OCI-LY1 (cell line): ENCODE measurements around the gene CGB3.

Experiments
- H2AFZ ChIP-seq: fragments of 200-600 bp; sonication (generic), shearing (Covaris generic); 2 replicates; pipeline ENCODE4 v1.6.0; 2014; ENCODE audit warnings: antibody characterized with exemption, mild to moderate bottlenecking, low read length
- H3F3A ChIP-seq: fragments of 200-600 bp; sonication (generic), shearing (Covaris generic); 2 replicates; pipeline ENCODE4 v1.6.0; 2014; ENCODE audit warnings: mild to moderate bottlenecking, antibody characterized with exemption, low read length, moderate library complexity; ENCODE audit not compliant: insufficient read depth
- H3K27ac ChIP-seq: fragments of 200-600 bp; sonication (generic); 2 replicates; pipeline ENCODE4 v1.5.1; 2014; ENCODE audit warnings: low read length, mixed run types, mild to moderate bottlenecking, low read depth; ENCODE audit not compliant: poor library complexity, severe bottlenecking
- H3K27me3 ChIP-seq: fragments of 200-600 bp; sonication (generic); 2 replicates; pipeline ENCODE4 v1.6.0; 2014; ENCODE audit warnings: antibody characterized with exemption, mild to moderate bottlenecking, low read length, moderate library complexity; ENCODE audit not compliant: insufficient read depth
- H3K36me3 ChIP-seq: fragments of 200-600 bp; sonication (generic); 2 replicates; pipeline ENCODE4 v1.6.1; 2014; ENCODE audit warnings: mild to moderate bottlenecking, antibody characterized with exemption, low read length, moderate library complexity, mixed read lengths; ENCODE audit not compliant: insufficient read depth
- H3K4me1 ChIP-seq: fragments of 200-600 bp; sonication (generic); 2 replicates; pipeline ENCODE4 v1.5.1; 2014; ENCODE audit warnings: mild to moderate bottlenecking, low read length, moderate library complexity; ENCODE audit not compliant: insufficient read depth, severe bottlenecking
- H3K4me2 ChIP-seq: fragments of 200-600 bp; sonication (generic), shearing (Covaris generic); 2 replicates; pipeline ENCODE4 v1.6.1; 2014; ENCODE audit warnings: low read length
- H3K4me3 ChIP-seq: fragments of 200-600 bp; sonication (generic); 2 replicates; pipeline ENCODE4 v1.5.1; 2014; ENCODE audit warnings: low read length, low read depth, mild to moderate bottlenecking, mixed read lengths; ENCODE audit not compliant: poor library complexity, severe bottlenecking
- H3K79me2 ChIP-seq: fragments of 200-600 bp; shearing (Covaris generic); 2 replicates; pipeline ENCODE4 v1.6.1; 2016; ENCODE audit warnings: mixed run types, low read length, mixed read lengths; ENCODE audit not compliant: insufficient read depth
- H3K9ac ChIP-seq: fragments of 200-600 bp; sonication (generic), shearing (Covaris generic); 2 replicates; pipeline ENCODE4 v1.6.1; 2014; ENCODE audit warnings: mild to moderate bottlenecking, low read length, mixed read lengths
- H3K9me2 ChIP-seq: fragments of 200-600 bp; sonication (generic), shearing (Covaris generic); 2 replicates; pipeline ENCODE4 v1.6.1; 2014; ENCODE audit warnings: low read depth, mild to moderate bottlenecking, low read length, mixed read lengths
- H3K9me3 ChIP-seq: fragments of 200-600 bp; shearing (Covaris generic); 2 replicates; pipeline ENCODE4 v1.6.1; 2014; ENCODE audit warnings: low read length, mixed read lengths
- H4K20me1 ChIP-seq: fragments of 200-600 bp; sonication (generic), shearing (Covaris generic); 2 replicates; pipeline ENCODE4 v1.6.0; 2016; ENCODE audit warnings: mild to moderate bottlenecking, low read length; ENCODE audit not compliant: insufficient read depth
- EZH2 ChIP-seq: fragments of 200-600 bp; sonication (generic), shearing (Covaris generic); IDR thresholded peaks from 2 replicates; pipeline ENCODE4 v1.8.0; 2017; ENCODE audit warnings: borderline replicate concordance, mixed run types, mild to moderate bottlenecking, antibody characterized with exemption, low read length, moderate library complexity, mixed read lengths
- TF ChIP-seq, protein P1 (sequence below): fragments of 200-600 bp; sonication (generic), shearing (Covaris generic); IDR thresholded peaks from 2 replicates; pipeline ENCODE4 v1.5.1; 2017; ENCODE audit warnings: mild to moderate bottlenecking, antibody characterized with exemption, low read length, moderate library complexity, mixed read lengths

CGB3 gene

DNA sequence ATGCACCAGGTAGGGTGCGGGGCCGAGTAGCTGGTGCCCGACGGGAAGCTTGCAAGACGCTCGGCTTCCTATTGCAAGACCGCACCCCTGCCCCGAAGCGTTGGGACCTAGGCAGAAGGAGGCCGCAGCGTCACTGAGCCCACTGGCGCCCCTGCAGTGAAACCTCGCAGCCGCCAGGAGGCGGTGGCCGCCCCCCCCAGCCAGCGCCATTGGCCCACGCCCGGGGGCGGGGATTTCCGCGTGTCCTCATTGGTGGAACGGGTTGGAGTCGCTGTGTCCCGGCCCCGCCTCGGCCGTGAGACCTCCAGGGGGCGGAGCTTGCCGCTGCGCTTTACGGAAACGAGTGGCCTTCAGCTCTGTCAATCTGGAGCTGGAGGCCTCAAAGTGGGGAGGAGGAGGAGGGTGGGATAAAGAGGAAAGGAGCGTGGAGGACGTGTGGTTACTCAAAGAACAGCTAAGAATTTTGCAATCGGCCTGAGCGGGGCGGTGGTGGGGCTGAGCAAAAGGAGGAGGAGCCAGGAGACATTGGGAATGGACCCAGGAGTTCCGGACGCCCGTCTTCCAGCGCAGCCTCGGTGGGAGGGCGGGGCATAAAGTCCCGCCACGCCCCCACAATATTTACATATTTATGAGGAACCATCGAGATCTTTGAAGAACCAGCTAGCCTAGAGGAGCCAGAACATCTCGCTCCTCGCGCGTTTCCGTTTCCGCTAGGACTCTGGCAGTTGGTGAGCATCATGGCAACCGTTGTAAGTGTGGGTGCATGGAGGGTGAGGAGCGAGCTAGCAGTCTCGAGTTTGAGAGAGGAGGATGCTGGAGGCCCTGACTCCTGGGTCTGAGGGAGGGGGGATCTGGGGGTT is 30.7 kb downstream of the CGB3 start, which contains the start of the genes GYS1 and RUVBL2:
GYS1 (minus strand) TSS at position 135 of the 860 bp plus-strand sequence. CDS start 197 bp downstream, outside the sequence.
RUVBL2 (plus strand) TSS at position 713 of the 860 bp plus-strand sequence; CDS start at position 738, 25 bp downstream.
- H3K9me2 ChIP-seq = no peaks in the 10 kb centered on the region
- no peaks in the 10 kb centered on the region for H3F3A ChIP-seq
- H3K4me3 ChIP-seq = peak within 1 kb of the TSS; percentile 99
- no peaks in the 10 kb centered on the region for H3K27me3 ChIP-seq
- H3K36me3 ChIP-seq = peaks cover 5% of the 10 kb centered on the region; the same call in 1 of the 2 replicates
- peak within 1 kb of the TSS; percentile 98 for H3K9ac ChIP-seq
- peaks cover 23% of the 10 kb centered on the region for H3K4me1 ChIP-seq
- no peaks in the 10 kb centered on the region for H3K9me3 ChIP-seq
- H2AFZ ChIP-seq = no peak within 1 kb of the TSS
- TF ChIP-seq, protein P1, sequence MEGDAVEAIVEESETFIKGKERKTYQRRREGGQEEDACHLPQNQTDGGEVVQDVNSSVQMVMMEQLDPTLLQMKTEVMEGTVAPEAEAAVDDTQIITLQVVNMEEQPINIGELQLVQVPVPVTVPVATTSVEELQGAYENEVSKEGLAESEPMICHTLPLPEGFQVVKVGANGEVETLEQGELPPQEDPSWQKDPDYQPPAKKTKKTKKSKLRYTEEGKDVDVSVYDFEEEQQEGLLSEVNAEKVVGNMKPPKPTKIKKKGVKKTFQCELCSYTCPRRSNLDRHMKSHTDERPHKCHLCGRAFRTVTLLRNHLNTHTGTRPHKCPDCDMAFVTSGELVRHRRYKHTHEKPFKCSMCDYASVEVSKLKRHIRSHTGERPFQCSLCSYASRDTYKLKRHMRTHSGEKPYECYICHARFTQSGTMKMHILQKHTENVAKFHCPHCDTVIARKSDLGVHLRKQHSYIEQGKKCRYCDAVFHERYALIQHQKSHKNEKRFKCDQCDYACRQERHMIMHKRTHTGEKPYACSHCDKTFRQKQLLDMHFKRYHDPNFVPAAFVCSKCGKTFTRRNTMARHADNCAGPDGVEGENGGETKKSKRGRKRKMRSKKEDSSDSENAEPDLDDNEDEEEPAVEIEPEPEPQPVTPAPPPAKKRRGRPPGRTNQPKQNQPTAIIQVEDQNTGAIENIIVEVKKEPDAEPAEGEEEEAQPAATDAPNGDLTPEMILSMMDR = peak; percentile 82
- TF ChIP-seq EZH2 = no peak
- H3K27ac ChIP-seq = peak within 1 kb of the TSS; percentile 87
- H4K20me1 ChIP-seq = no peaks in the 10 kb centered on the region
- H3K4me2 ChIP-seq = peak within 1 kb of the TSS; percentile 100
- H3K79me2 ChIP-seq = peaks cover 27% of the 10 kb centered on the region

DNA sequence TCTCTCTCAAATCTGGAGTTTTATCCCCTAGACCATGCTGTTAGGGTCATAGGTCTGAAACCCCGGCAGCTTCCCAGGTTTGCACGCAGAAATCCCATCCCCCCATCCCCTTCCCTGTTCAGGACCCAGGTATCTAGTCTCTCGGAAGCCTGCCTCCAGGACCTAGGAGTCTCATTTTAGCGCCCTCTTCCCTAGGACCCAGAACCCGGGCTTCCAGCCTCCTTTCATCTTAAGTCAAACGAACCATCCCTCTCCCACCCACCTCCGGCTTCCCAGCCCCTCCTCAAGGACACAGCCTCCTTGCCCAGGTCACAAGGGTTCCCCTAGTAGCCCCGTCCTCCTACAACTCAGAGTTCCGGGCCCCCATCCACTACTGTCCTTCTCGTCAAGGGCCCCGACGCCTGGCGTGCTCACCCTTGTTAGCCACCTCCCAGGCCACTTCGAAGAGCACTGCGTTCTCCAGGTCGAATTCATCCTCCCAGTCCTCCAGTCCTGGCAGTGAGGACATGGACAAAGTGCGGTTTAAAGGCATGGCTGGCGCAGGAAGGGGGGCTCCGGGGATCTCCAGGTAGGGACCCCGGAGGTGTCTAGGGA is 31.5 kb downstream of the CGB3 start:
- no peak overlapping the region for H2AFZ ChIP-seq
- no peaks in the 10 kb centered on the region for H3F3A ChIP-seq
- H3K36me3 ChIP-seq = peaks cover 11% of the 10 kb centered on the region; the same call in 1 of the 2 replicates
- peak overlapping the region; percentile 37 for H3K27ac ChIP-seq
- H3K9me3 ChIP-seq = no peaks in the 10 kb centered on the region
- H3K4me3 ChIP-seq = peak overlapping the region; percentile 99
- peak overlapping the region; percentile 93 for H3K9ac ChIP-seq
- H4K20me1 ChIP-seq = no peaks in the 10 kb centered on the region
- no peaks in the 10 kb centered on the region for H3K9me2 ChIP-seq
- H3K4me2 ChIP-seq = peak overlapping the region; percentile 88
- peaks cover 27% of the 10 kb centered on the region for H3K4me1 ChIP-seq
- TF ChIP-seq, protein P1 = no peak
- no peak for TF ChIP-seq EZH2
- H3K27me3 ChIP-seq = no peaks in the 10 kb centered on the region
- peaks cover 27% of the 10 kb centered on the region for H3K79me2 ChIP-seq

DNA sequence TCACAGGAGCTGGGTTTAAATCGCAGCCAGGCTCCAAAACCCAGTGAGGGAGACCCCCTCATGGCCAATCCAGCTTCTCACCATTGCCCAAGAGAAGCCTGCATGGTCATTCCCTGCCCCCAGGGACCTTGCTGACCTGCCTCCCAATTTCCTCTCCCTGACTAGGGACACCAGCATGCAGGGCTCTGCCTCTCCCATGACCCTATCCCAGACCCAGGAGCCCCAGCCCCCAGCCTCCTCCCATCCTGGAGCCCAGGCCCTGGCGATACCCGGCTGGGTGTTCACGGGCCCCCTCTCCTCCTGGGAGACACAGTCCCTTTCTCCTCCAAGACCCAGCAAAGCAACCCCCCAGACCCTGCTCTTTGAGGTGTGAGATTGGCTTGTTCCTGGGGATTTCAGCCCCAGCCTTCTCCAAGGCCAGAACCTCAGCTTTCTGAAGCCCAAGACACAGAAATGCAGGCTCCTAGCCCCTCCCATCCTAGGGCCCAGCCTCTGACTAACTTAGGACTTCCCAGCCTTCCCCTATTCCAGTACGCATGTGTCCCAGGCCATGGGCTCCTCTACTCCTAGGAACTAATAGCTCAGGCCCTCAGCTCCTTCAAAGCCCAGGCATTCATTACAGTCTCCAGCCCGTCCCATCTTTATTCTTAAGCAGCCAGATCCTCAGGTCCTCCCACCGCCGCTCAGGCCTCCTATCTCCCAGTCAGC is 32.1 kb downstream of the CGB3 start:
- H3K4me2 ChIP-seq = peak overlapping the region; percentile 88
- H3K36me3 ChIP-seq = peaks cover 14% of the 10 kb centered on the region; the same call in 1 of the 2 replicates
- no peaks in the 10 kb centered on the region for H3K27me3 ChIP-seq
- H3K4me1 ChIP-seq = peaks cover 34% of the 10 kb centered on the region
- H3K9ac ChIP-seq = peak overlapping the region; percentile 93
- H3F3A ChIP-seq = no peaks in the 10 kb centered on the region
- H3K27ac ChIP-seq = no peak overlapping the region
- H3K9me2 ChIP-seq = no peaks in the 10 kb centered on the region
- peak overlapping the region; percentile 99 for H3K4me3 ChIP-seq
- no peaks in the 10 kb centered on the region for H4K20me1 ChIP-seq
- H3K9me3 ChIP-seq = no peaks in the 10 kb centered on the region
- H3K79me2 ChIP-seq = peaks cover 27% of the 10 kb centered on the region
- no peak overlapping the region for H2AFZ ChIP-seq
- TF ChIP-seq, protein P1 = no peak
- no peak for TF ChIP-seq EZH2
